Measurements from ENCODE around the gene STX1A.

Gene STX1A

GRCh38 chr7:73715648-73716317 is 3.7 kb downstream of the STX1A start (continued):
- TF ChIP-seq PRDM10 (tag by site-specific recombination; IDR thresholded peaks at IDR 0.05): peak; percentile 42; the same call in 1 of the 2 replicates
- 0 out of 2 replicates have a peak, but pooled peaks have one; percentile 33 for TF ChIP-seq ZNF423 (tag by site-specific recombination; IDR thresholded peaks at IDR 0.05)
- peak; percentile 38 for TF ChIP-seq ZBTB8A (tag by site-specific recombination; IDR thresholded peaks at IDR 0.05)
- peak; percentile 89 for TF ChIP-seq SP7 (tag by site-specific recombination; IDR thresholded peaks at IDR 0.05)
- no peak for TF ChIP-seq ZNF791 (tag by site-specific recombination; IDR thresholded peaks at IDR 0.05)
- TF ChIP-seq ZBTB20 (tag by site-specific recombination; IDR thresholded peaks at IDR 0.05): peak; percentile 60; the same call in 1 of the 2 replicates
- no peak for TF ChIP-seq ZNF560 (tag by site-specific recombination; IDR thresholded peaks at IDR 0.05; ENCODE audit: borderline replicate concordance)
- peak; percentile 94 for TF ChIP-seq GLIS1 (tag by site-specific recombination; IDR thresholded peaks at IDR 0.05)
- no peak for TF ChIP-seq SALL2 (tag by site-specific recombination; IDR thresholded peaks at IDR 0.05; ENCODE audit: borderline replicate concordance)
- TF ChIP-seq ZNF768 (tag by site-specific recombination; IDR thresholded peaks at IDR 0.05): peak; percentile 29; the same call in 1 of the 2 replicates
- no peak for TF ChIP-seq ZBTB1 (tag by site-specific recombination; IDR thresholded peaks at IDR 0.05)
- TF ChIP-seq SP2 (tag by site-specific recombination; IDR thresholded peaks at IDR 0.05): peak; percentile 45
- 0 out of 2 replicates have a peak, but pooled peaks have one; percentile 26 for TF ChIP-seq ZFP69B (tag by site-specific recombination; IDR thresholded peaks at IDR 0.05)
- TF ChIP-seq ZBTB26 (tag by site-specific recombination; optimal IDR thresholded peaks at IDR 0.05): no peak
- peak; percentile 91 for TF ChIP-seq TRIM28 (IDR thresholded peaks at IDR 0.05; ENCODE audit: borderline replicate concordance, low read length)
- TF ChIP-seq PRDM4 (tag by site-specific recombination; IDR thresholded peaks at IDR 0.05): 0 out of 2 replicates have a peak, but pooled peaks have one; percentile 11
- TF ChIP-seq ZNF341 (tag by site-specific recombination; IDR thresholded peaks at IDR 0.05; ENCODE audit: low read depth): peak; percentile 79
- peak; percentile 89 for TF ChIP-seq ZBTB6 (tag by site-specific recombination; IDR thresholded peaks at IDR 0.05)
- TF ChIP-seq ZSCAN23 (tag by site-specific recombination; IDR thresholded peaks at IDR 0.05): 0 out of 2 replicates have a peak, but pooled peaks have one; percentile 20
- peak; percentile 60 for TF ChIP-seq KLF1 (tag by site-specific recombination; IDR thresholded peaks at IDR 0.05)
- TF ChIP-seq ZNF488 (tag by site-specific recombination; IDR thresholded peaks at IDR 0.05): no peak
- TF ChIP-seq ZNF398 (tag by site-specific recombination; IDR thresholded peaks at IDR 0.05): peak; percentile 65
- peak; percentile 94 for TF ChIP-seq ZNF362 (tag by site-specific recombination; IDR thresholded peaks at IDR 0.05)
- TF ChIP-seq ZNF692 (tag by site-specific recombination; IDR thresholded peaks at IDR 0.05): peak; percentile 52; the same call in 1 of the 2 replicates
- TF ChIP-seq ZNF114 (tag by site-specific recombination; IDR thresholded peaks at IDR 0.05): no peak

Measured in HEK293 (cell line).